K562 (cell line): ENCODE data around the gene ATF1. TPM values are rescaled to one million over a fixed set of nuclear protein-coding genes. Genes with fewer than 3 reads are reported as not detected.
A peak's percentile ranks its signal among the peaks of the same experiment; 100 is the strongest.

Experiments
- ATAC-seq: fragments of 200-7000 bp; cut with Tn5 transposase; 3 replicates; pipeline ENCODE4 v1.9.1; 2020; ENCODE audit warnings: moderate library complexity
- BruUV-seq: library from RNA; stranded (reverse); fragments of 400-500 nt; replicated peaks from 2 replicates; lab custom pipeline; 2021; lab: Mats Ljungman, UMichigan
- CTCF ChIA-PET: fragments of 300-600 bp; formaldehyde crosslinking; extraction: SDS; loops from one replicate; lab custom pipeline; 2021; ENCODE audit warnings: low intra/inter-chr PET ratio; lab: Yijun Ruan, JAX
- POLR2A ChIA-PET: fragments of 300-600, 350-650 bp; sonication (Branson Sonifier 250); formaldehyde crosslinking; extraction: SDS; loops from one replicate; lab custom pipeline; 2021; ENCODE audit warnings: antibody characterized with exemption, inconsistent platforms; lab: Yijun Ruan, JAX
- DNase-seq, 4 experiments: peaks; one replicate each; pipeline versions ENCODE4 v3.0.0 to v3.0.0-alpha.2; 2011 to 2018; ENCODE audit warnings: low spot score in 3 of 4, mixed read lengths in 3 of 4; ENCODE audit errors: extremely low read depth in 1 of 4
- FAIRE-seq: peaks from 2 replicates; lab custom pipeline; 2011; peaks lifted over from hg19 to GRCh38; lab: Jason Lieb, UNC
- H2AFZ ChIP-seq: 2 replicates; pipeline ENCODE4 v1.6.0; 2011; ENCODE audit warnings: low read depth, low read length, control low read depth, inconsistent platforms
- H3K27ac ChIP-seq: fragments of 200-600 bp; 3 replicates; pipeline ENCODE4 v1.8.0; 2011; ENCODE audit warnings: low read depth, mild to moderate bottlenecking, control low read depth, inconsistent platforms, low read length, moderate library complexity, mixed read lengths; ENCODE audit errors: extremely low read depth
- H3K27me3 ChIP-seq, 2 experiments: fragments of 300-600 bp in 1 of 2; 2 replicates in 1 of 2; 3 replicates in 1 of 2; pipeline versions ENCODE4 v1.6.0 to v1.8.0; 2011; ENCODE audit warnings: inconsistent platforms in 2 of 2, low read length in 2 of 2, mild to moderate bottlenecking in 1 of 2, mixed read lengths in 1 of 2, moderate library complexity in 1 of 2; ENCODE audit not compliant: control insufficient read depth in 2 of 2, insufficient read depth in 2 of 2
- H3K36me3 ChIP-seq: fragments of 300-600 bp; 3 replicates; pipeline ENCODE4 v1.8.0; 2011; ENCODE audit warnings: mild to moderate bottlenecking, low read length, inconsistent platforms; ENCODE audit not compliant: control insufficient read depth, insufficient read depth
- H3K4me1 ChIP-seq, 2 experiments: fragments of 200-600 bp in 1 of 2; replicated peaks in 1 of 2; 2 replicates in 1 of 2; 3 replicates in 1 of 2; pipeline versions ENCODE4 v1.5.1 to v1.8.0; 2011; ENCODE audit warnings: inconsistent platforms in 2 of 2, low read length in 2 of 2, mild to moderate bottlenecking in 1 of 2, mixed read lengths in 1 of 2, moderate library complexity in 1 of 2; ENCODE audit not compliant: control insufficient read depth in 2 of 2, insufficient read depth in 2 of 2
- H3K4me2 ChIP-seq: 2 replicates; pipeline ENCODE4 v1.6.1; 2011; ENCODE audit warnings: low read length, control low read depth, inconsistent platforms, mixed read lengths; ENCODE audit not compliant: insufficient read depth
- H3K4me3 ChIP-seq: fragments of 200-600 bp; sonication (generic), shearing (Covaris generic); 2 replicates; pipeline ENCODE4 v1.5.1; 2016; ENCODE audit warnings: control low read depth, inconsistent platforms
- H3K79me2 ChIP-seq: fragments of 200-600 bp; 3 replicates; pipeline ENCODE4 v1.8.0; 2011; ENCODE audit warnings: low read length, inconsistent platforms; ENCODE audit not compliant: control insufficient read depth, insufficient read depth
- H3K9ac ChIP-seq, 2 experiments: 2 replicates each; pipeline versions ENCODE4 v1.6.0 to v1.6.1; 2011; ENCODE audit warnings: low read depth in 2 of 2, low read length in 2 of 2, control low read depth in 1 of 2, inconsistent platforms in 1 of 2, mild to moderate bottlenecking in 1 of 2, mixed read lengths in 1 of 2; ENCODE audit not compliant: insufficient read depth in 1 of 2
- H3K9me1 ChIP-seq: one replicate; pipeline ENCODE4 v1.6.0; 2011; ENCODE audit warnings: inconsistent platforms, mild to moderate bottlenecking, low read length, moderate library complexity; ENCODE audit not compliant: control insufficient read depth, insufficient read depth
- H3K9me3 ChIP-seq: replicated peaks from 2 replicates; pipeline ENCODE4 v1.5.1; 2011; ENCODE audit warnings: low read depth, low read length, inconsistent platforms; ENCODE audit not compliant: control insufficient read depth, insufficient read depth
- H4K20me1 ChIP-seq: replicated peaks from 2 replicates; pipeline ENCODE4 v1.6.1; 2011; ENCODE audit warnings: low read length, inconsistent platforms, mixed read lengths; ENCODE audit not compliant: control insufficient read depth, insufficient read depth
- ARID2 ChIP-seq: fragments of 450-650 bp; IDR thresholded peaks from 2 replicates; pipeline ENCODE4 v1.6.1; 2017; ENCODE audit warnings: antibody characterized with exemption, mild to moderate bottlenecking
- ATF3 ChIP-seq, 2 experiments: fragments of 450-650 bp in 1 of 2; sonication (generic) in 1 of 2; formaldehyde crosslinking in 1 of 2; IDR thresholded peaks in 1 of 2; conservative IDR thresholded peaks in 1 of 2; 2 replicates each; pipeline versions ENCODE4 v1.6.1 to v1.8.1; 2016 to 2023; ENCODE audit warnings: mild to moderate bottlenecking in 2 of 2, moderate library complexity in 2 of 2, inconsistent platforms in 1 of 2, missing genetic modification reagents in 1 of 2
- ATF7 ChIP-seq: fragments of 450-650 bp; IDR thresholded peaks from 2 replicates; pipeline ENCODE4 v1.7.1; 2014; ENCODE audit warnings: mild to moderate bottlenecking, moderate library complexity
- CREB3L1 ChIP-seq: fragments of 450-650 bp; IDR thresholded peaks from 2 replicates; pipeline ENCODE4 v1.6.1; 2014; ENCODE audit warnings: low read depth, mild to moderate bottlenecking, moderate library complexity, borderline replicate concordance
- CREM ChIP-seq: IDR thresholded peaks from 2 replicates; pipeline ENCODE4 v1.6.1; 2014; ENCODE audit warnings: antibody characterized with exemption, low read depth
- DEAF1 ChIP-seq: fragments of 450-650 bp; formaldehyde crosslinking; IDR thresholded peaks from 2 replicates; pipeline ENCODE4 v1.4.0; 2020; ENCODE audit warnings: mild to moderate bottlenecking, moderate library complexity
- ELF4 ChIP-seq: fragments of 450-650 bp; formaldehyde crosslinking; IDR thresholded peaks from 2 replicates; pipeline ENCODE4 v1.4.0; 2022; ENCODE audit warnings: missing genetic modification characterization
- EP300 ChIP-seq: IDR thresholded peaks from 2 replicates; pipeline ENCODE4 v1.6.1; 2012; ENCODE audit warnings: low read length, improper control_type of control experiment
- NBN ChIP-seq: fragments of 450-650 bp; IDR thresholded peaks from 2 replicates; pipeline ENCODE4 v1.6.1; 2016; ENCODE audit warnings: low read depth, mild to moderate bottlenecking
- NFATC3 ChIP-seq: fragments of 450-650 bp; IDR thresholded peaks from 2 replicates; pipeline ENCODE4 v1.6.1; 2017; ENCODE audit warnings: mild to moderate bottlenecking
- NR2C2 ChIP-seq, 2 experiments: fragments of 200-800 bp in 1 of 2; sonication (Bioruptor generic) in 1 of 2; sonication (generic) in 1 of 2; formaldehyde crosslinking in 1 of 2; IDR thresholded peaks; 2 replicates each; pipeline versions ENCODE4 v1.6.1 to v1.8.0; 2016 to 2022; ENCODE audit warnings: mild to moderate bottlenecking in 1 of 2, missing compliant biosample characterization in 1 of 2, missing genetic modification characterization in 1 of 2, missing genetic modification reagents in 1 of 2
- YY1 ChIP-seq, 3 experiments: IDR thresholded peaks; 2 replicates each; pipeline ENCODE4 v1.6.1; 2011; ENCODE audit warnings: low read length in 2 of 3, mild to moderate bottlenecking in 2 of 3, moderate library complexity in 2 of 3, borderline replicate concordance in 1 of 3, control low read depth in 1 of 3, low read depth in 1 of 3; ENCODE audit not compliant: insufficient read depth in 3 of 3, insufficient replicate concordance in 2 of 3, control insufficient read depth in 1 of 3, insufficient read length in 1 of 3; ENCODE audit errors: extremely low read depth in 1 of 3
- ZNF511 ChIP-seq: sonication (generic); formaldehyde crosslinking; IDR thresholded peaks from 2 replicates; pipeline ENCODE4 v1.8.0; 2022; ENCODE audit warnings: mild to moderate bottlenecking, missing genetic modification reagents
- WGBS: fragments of 100-300 bp; shearing (Covaris generic); methylation state at CpG from one replicate; pipeline ENCODE4 v1.1.6; 2016; ENCODE audit warnings: low coverage, mixed read lengths; ENCODE audit not compliant: insufficient coverage; ENCODE audit errors: missing lambda C conversion rate; 5-methylcytosine and 5-hydroxymethylcytosine counted together
- in situ Hi-C: fragments of 300-500 bp; cut with MboI; formaldehyde crosslinking; loops from 4 replicates; pipeline ENCODE4 v1.15.0; 2018; ENCODE audit warnings: inconsistent platforms, mixed read lengths
- intact Hi-C: fragments of 100-400 bp; cut with micrococcal nuclease; formaldehyde crosslinking; loops from 2 replicates; pipeline ENCODE4 v1.14.2; 2022
- polyA plus RNA-seq, 8 experiments: library from polyadenylated mRNA; depleted of rRNA in 4 of 8; stranded (reverse) in 5 of 8; unstranded in 3 of 8; fragments of >200 nt; fragmentation: Nextera tagmentation in 2 of 8; fragmentation: Illumina TruSeq in 1 of 8; extraction: Ambion mirVana in 2 of 8; extraction: Trizol in 1 of 8; gene quantifications; 2 replicates each; pipeline versions ENCODE4 v1.2.1 to v1.2.3, GENCODE V29; 2011 to 2014; ENCODE audit warnings: inconsistent platforms in 1 of 8, missing spikeins in 1 of 8
- total RNA-seq, 7 experiments: library from RNA; depleted of rRNA in 6 of 7; stranded (reverse); fragments of >200 nt in 6 of 7; fragmentation: Illumina TruSeq in 2 of 7; extraction: Trizol in 2 of 7; gene quantifications; 2 replicates each; pipeline versions ENCODE4 v1.2.1 to v1.2.3, GENCODE V29; 2011 to 2021; ENCODE audit warnings: low replicate concordance in 1 of 7

The ATF1 gene
- total and polyA plus RNA-seq, 9 of the 15 experiments (the other 6 are each of a cell fraction or from before 2014, with no cell fraction given): 19.8 to 83.5 (median 51.4) TPM

GRCh38 chr12:50824914-50825313 lies 61.0 kb downstream of the ATF1 start (continued):
- TF ChIP-seq YY1 (IDR thresholded peaks at IDR 0.05; ENCODE audit: borderline replicate concordance in 1 of 3, control insufficient read depth in 1 of 3, extremely low read depth in 1 of 3, insufficient read depth in 3 of 3, insufficient read length in 1 of 3, insufficient replicate concordance in 2 of 3, low read depth in 1 of 3, low read length in 2 of 3): no peak
- TF ChIP-seq, all 486 proteins: peak for 0

GRCh38 chr12:50825372-50825838 lies 61.5 kb downstream of the ATF1 start:
- no TSS peak for BruUV-seq
- ChIA-PET POLR2A (interaction anchor here (0.5 to 1.6 kb wide), 7 partner anchors 11 to 198 kb away, joined by 3 to 6 read pairs (median 3); partner anchors contain the start of gene ATF1), CTCF (interaction anchor here (0.6 to 4.3 kb wide), 9 partner anchors 161 to 671 kb away, joined by 3 to 33 read pairs (median 6); no protein-coding TSS in a partner anchor)
- no peaks in the 10 kb centered on the region for H3K9me1 ChIP-seq
- WGBS: 0% methylated on average over 2 of the region's 2 CpGs
- no peaks in the 10 kb centered on the region for H3K9me3 ChIP-seq
- no peak overlapping the region; a peak in 1 of 4 replicates for H3K9ac ChIP-seq
- peak overlapping the region; percentile 67 for H2AFZ ChIP-seq
- H3K27ac ChIP-seq: peak overlapping the region; percentile 40; the same call in 1 of the 3 replicates
- H3K4me3 ChIP-seq: no peak overlapping the region
- no peaks in the 10 kb centered on the region for H3K36me3 ChIP-seq
- H4K20me1 ChIP-seq: no peaks in the 10 kb centered on the region
- no peaks in the 10 kb centered on the region for H3K79me2 ChIP-seq
- no peaks in the 10 kb centered on the region for H3K27me3 ChIP-seq
- ATAC-seq (peak; percentile 80), DNase-seq (peak; percentile 20 to 65 (median 27)), FAIRE-seq (peak; percentile 74)
- peaks cover 0 to 3% of the 10 kb centered on the region in 2 experiments; a peak in 1 of 5 replicates for H3K4me1 ChIP-seq
- in situ Hi-C loops: loop anchor here (5.0 kb wide), 1 partner anchor 527 kb away; no protein-coding TSS in a partner anchor
- H3K4me2 ChIP-seq: no peak overlapping the region
- intact Hi-C loops: loop anchor here (1.0 to 5.0 kb wide), 6 partner anchors 60 to 527 kb away; a partner anchor contains a TSS
- TF ChIP-seq ATF7: peak; percentile 91
- TF ChIP-seq DEAF1: peak; percentile 62; the same call in 1 of the 2 replicates
- TF ChIP-seq ELF4 (CRISPR knock-in tag): no peak
- TF ChIP-seq ATF3 (IDR thresholded peaks at IDR 0.05): peak; percentile 96
- TF ChIP-seq ATF3 (CRISPR knock-in tag; conservative IDR thresholded peaks at IDR 0.05): peak; percentile 78; the same call in 1 of the 2 replicates
- peak; percentile 53; the same call in 1 of the 2 replicates for TF ChIP-seq CREM
- 0 out of 2 replicates have a peak, but pooled peaks have one; percentile 65 for TF ChIP-seq NFATC3
- no peak for TF ChIP-seq CREB3L1
- TF ChIP-seq ARID2: 0 out of 2 replicates have a peak, but pooled peaks have one; percentile 26
- TF ChIP-seq EP300: 0 out of 2 replicates have a peak, but pooled peaks have one; percentile 4
- no peak for TF ChIP-seq ZNF511 (CRISPR knock-in tag)
- 0 out of 2 replicates have a peak, but pooled peaks have one; percentile 29 for TF ChIP-seq NBN
- TF ChIP-seq NR2C2 (CRISPR knock-in tag; IDR thresholded peaks at IDR 0.05): no peak
- TF ChIP-seq NR2C2 (tag; IDR thresholded peaks at IDR 0.05): no peak
